CD4-positive, alpha-beta memory T cell (primary cell): ENCODE measurements around the gene NUP37. TPM values are rescaled to one million over a fixed set of nuclear protein-coding genes. Genes with fewer than 3 reads are reported as not detected.

Source experiments
- polyA plus RNA-seq, 2 donors: library from polyadenylated mRNA; unstranded; fragments of 300-500 nt; fragmentation: Illumina TruSeq; gene quantifications; one replicate each; pipeline ENCODE4 v1.2.3, GENCODE V29; 2021
- total RNA-seq, 2 experiments: library from RNA; stranded (reverse); gene quantifications; one replicate each; pipeline ENCODE4 v1.2.3, GENCODE V29; 2021

Gene NUP37
- total and polyA plus RNA-seq, 4 experiments from 2014 or later = 17.0 to 34.5 (median 25.7) TPM

Other genes with a start within 250 kb of the NUP37 start
- 1 to 10 TPM; 2.3 to 2.7 TPM for gene DRAM1, start 242.5 kb downstream of the NUP37 start, total RNA-seq
- 1 to 10 TPM in 1 of 2 donors, under 1 TPM in 1; 0.83 to 2.8 TPM for gene DRAM1, start 242.5 kb downstream of the NUP37 start, polyA plus RNA-seq
- gene WASHC3, start 58.1 kb downstream of the NUP37 start, total RNA-seq = 10 to 100 TPM; 44.6 to 46.5 TPM
- gene WASHC3, start 58.1 kb downstream of the NUP37 start, polyA plus RNA-seq = 100 to 1,000 TPM in 1 of 2 donors, 10 to 100 TPM in 1; 94.1 to 107 TPM
- gene PARPBP, start 69 bp upstream of the NUP37 start, total RNA-seq = 1 to 10 TPM; 2.3 to 2.6 TPM
- 1 to 10 TPM; 2.1 to 2.8 TPM for gene PARPBP, start 69 bp upstream of the NUP37 start, polyA plus RNA-seq
- not detected for gene PMCH, start 77.7 kb upstream of the NUP37 start, total RNA-seq
- gene PMCH, start 77.7 kb upstream of the NUP37 start, polyA plus RNA-seq = not detected